HFF-Myc (cell line): ENCODE data around the gene MBOAT2.

Experiments used
- DNase-seq: peaks from one replicate; pipeline ENCODE4 v3.0.0-alpha.2; 2011; ENCODE audit warnings: low read depth; ENCODE audit errors: extremely low read depth
- H3K4me3 ChIP-seq: replicated peaks from 2 replicates; pipeline ENCODE4 v1.5.1; 2011; ENCODE audit warnings: low read depth, mild to moderate bottlenecking, control low read depth, low read length
- TF ChIP-seq, protein P1 (sequence below): IDR thresholded peaks from 2 replicates; pipeline ENCODE4 v1.5.1; 2012; ENCODE audit warnings: mild to moderate bottlenecking, low read depth, low read length, control low read depth; ENCODE audit errors: missing control alignments

The MBOAT2 gene

DNA sequence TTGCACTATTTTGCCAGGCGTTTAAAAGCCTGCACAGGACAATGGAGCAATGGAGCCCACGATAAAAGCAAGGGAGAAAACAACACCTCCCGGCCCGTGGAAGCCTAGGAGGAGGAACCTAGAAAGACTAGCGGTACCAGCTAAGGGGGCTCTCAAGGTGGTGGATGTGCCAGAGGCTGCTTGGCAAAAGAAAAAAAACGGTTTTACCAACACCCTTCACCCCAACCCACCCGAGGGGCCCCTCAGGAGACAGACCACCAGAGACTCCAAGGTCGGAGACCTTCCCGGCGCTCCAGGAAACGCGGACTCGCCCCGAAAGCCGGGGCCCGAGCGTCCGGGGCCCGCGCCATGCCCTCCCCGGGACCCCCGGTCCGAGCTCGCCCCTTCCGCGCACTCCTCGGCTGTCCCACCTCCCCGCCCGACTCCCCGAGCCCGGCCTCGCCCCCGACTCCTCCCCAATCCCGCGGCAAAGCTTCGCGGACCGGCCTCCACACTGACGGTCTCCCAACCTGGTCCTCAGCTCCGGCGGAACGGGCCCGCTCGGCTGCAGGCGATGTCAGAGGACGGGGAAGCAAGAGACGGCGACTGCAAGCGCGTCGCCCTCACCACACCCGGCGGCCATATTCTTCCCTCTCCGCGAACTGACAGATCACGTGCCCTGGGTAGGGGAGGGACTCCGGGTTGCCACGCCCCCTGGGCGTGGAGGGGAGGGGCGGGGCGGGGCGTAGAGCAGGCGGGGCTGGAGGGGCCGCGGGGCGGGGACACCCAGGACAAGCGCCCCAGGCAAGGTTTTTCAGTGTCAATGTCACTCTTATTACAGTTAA, 166.3 kb downstream of the MBOAT2 start, which contains the start of gene KIDINS220:
Gene KIDINS220 (minus strand): TSS at position 643 of the 824 bp plus-strand sequence. CDS start 10,520 bp downstream, outside the sequence.
- TF ChIP-seq, protein P1, sequence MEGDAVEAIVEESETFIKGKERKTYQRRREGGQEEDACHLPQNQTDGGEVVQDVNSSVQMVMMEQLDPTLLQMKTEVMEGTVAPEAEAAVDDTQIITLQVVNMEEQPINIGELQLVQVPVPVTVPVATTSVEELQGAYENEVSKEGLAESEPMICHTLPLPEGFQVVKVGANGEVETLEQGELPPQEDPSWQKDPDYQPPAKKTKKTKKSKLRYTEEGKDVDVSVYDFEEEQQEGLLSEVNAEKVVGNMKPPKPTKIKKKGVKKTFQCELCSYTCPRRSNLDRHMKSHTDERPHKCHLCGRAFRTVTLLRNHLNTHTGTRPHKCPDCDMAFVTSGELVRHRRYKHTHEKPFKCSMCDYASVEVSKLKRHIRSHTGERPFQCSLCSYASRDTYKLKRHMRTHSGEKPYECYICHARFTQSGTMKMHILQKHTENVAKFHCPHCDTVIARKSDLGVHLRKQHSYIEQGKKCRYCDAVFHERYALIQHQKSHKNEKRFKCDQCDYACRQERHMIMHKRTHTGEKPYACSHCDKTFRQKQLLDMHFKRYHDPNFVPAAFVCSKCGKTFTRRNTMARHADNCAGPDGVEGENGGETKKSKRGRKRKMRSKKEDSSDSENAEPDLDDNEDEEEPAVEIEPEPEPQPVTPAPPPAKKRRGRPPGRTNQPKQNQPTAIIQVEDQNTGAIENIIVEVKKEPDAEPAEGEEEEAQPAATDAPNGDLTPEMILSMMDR = no peak
- H3K4me3 ChIP-seq = peak within 1 kb of the TSS; percentile 68
- peak; percentile 41 for DNase-seq

DNA sequence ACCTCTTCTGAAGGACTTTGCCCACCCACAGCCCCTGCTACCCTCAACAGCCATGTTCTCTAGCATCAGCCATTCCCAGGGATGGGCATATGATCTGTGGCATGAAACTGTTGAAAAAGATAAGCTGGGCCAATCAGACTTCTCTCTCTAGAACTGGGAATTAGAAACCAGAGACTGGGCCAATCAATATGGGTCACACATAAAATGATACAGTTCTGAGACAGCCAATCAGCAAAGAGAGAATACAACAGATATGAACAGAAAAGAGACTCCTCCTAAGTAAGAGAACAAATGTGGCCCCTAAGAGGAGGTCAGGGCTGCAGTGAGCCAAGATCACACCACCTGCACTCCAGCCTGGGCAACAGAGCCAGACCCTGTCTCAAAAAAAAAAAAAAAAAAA, 168.2 kb downstream of the MBOAT2 start:
- H3K4me3 ChIP-seq = no peak overlapping the region
- no peak for DNase-seq
- TF ChIP-seq, protein P1 = no peak

DNA sequence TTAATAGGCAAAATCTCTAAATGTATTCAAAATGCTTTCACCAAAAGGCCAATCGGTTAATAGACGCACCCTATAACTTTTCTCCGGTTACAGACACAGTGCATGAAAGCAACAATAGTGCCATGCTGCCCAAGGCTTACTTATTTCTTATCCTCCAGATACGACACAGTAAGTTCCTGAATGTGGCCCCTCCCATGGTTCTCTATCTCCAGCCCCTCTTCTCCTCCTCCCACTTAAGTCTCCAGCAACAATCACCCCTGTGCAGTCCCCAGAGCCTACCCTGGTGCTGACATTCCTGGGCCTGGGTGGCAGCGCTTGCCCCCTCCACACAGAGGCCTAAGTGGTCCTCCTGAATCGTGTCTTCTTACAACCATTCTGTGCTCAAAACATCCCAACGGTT, 169.6 kb downstream of the MBOAT2 start:
- no peak overlapping the region for H3K4me3 ChIP-seq
- no peak for DNase-seq
- TF ChIP-seq, protein P1 = no peak

DNA sequence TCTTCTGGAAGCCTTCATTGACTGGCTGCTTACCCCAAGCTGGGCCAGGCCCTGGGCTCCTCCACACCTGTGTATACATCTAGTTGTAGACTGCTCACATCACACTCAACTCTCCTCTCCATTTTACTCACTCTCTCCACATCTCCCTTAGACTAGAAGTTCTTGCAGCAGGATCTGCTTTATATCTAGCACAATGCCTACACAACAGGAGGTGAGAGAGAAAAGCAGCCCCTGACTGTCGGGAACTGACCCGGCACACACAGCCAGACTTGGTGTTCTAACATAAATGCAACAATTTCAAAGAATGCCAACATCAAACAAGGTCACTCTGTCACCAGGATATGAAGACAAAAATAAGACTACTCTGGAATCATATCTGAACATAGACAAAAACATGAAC, 172.0 kb downstream of the MBOAT2 start:
- H3K4me3 ChIP-seq = no peak overlapping the region
- DNase-seq = no peak
- TF ChIP-seq, protein P1 = no peak

DNA sequence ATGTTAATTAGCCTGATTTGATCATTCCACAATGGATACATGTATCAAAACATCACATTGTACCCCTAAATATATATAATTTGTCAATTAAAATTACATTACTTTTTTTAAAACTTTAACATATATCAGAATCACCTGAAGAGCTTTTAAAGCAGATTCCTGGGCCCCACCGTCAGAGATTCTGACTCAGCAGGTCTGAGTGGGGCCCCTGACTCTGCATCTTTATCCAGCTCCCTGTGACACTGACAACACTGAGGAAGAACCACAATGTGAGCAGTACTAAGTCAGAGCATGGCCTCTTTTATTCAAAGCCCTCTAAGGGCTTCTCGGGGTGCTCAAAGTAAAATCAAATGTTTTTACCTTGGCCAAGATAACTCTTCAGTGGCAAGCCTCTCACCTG, 175.8 kb downstream of the MBOAT2 start:
- TF ChIP-seq, protein P1 = no peak
- no peak overlapping the region for H3K4me3 ChIP-seq

DNA sequence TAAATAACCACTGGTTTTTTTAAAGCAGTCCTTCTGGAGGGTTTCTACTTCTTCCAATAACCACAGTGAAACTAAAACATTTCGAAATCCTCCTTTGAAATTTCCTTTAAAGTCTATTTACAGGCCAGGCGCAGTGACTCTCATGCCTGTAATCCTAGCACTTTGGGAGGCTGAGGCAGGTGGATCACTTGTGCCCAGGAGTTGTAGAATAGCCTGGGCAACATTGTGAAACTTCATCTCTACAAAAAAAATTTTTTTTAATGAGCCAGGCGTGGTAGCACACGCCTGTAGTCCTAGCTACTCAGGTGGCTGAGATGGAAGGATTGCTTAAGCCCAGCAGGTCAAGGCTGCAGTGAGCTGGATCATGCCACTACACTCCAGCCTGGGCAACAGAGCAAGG, 181.3 kb downstream of the MBOAT2 start:
- no peak overlapping the region for H3K4me3 ChIP-seq
- DNase-seq = no peak
- TF ChIP-seq, protein P1 = no peak

More for the DNA sequence above, 175.8 kb downstream of the MBOAT2 start:
- no peak for DNase-seq
